ENCODE results near the gene COPG2. TPM values are rescaled to one million over a fixed set of nuclear protein-coding genes. Genes with fewer than 3 reads are reported as not detected.

The COPG2 gene
- total RNA-seq, 1 experiment from 2014 or later = 77.7 TPM

DNA sequence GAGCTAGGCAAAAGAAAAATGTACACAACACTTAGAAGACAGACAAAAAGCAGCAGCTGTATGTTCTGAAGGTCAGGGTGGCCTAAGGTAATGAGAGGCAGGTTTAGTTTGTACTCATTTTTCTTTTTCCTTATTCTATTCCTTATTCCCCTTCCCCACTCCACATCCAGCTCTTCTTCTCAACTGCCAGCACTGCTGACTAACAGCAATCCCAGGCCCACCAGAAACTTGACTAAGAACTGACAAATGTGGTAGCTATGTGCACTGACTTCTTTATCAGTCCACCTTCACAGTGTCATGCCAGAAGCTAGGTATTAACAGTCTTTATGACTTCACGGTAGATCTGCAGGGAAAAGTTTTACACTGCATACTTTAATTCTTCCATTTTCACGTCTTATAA is 6.1 kb downstream of the COPG2 start:
- no peak overlapping the region for H3K9ac ChIP-seq (ENCODE audit: extremely low read depth, insufficient read length, low read length)
- H3K36me3 Mint-ChIP-seq (ENCODE audit: insufficient read depth in 1 of 3, low read depth in 3 of 3) = peaks cover 9 to 58% (median 47%) of the 10 kb centered on the region in 3 experiments; a peak in 5 of 7 replicates
- H4K20me1 ChIP-seq (ENCODE audit: control insufficient read depth, insufficient read depth, insufficient read length) = no peaks in the 10 kb centered on the region
- no peak overlapping the region for H2BK20ac ChIP-seq (ENCODE audit: low read depth, low read length, poor library complexity, severe bottlenecking)
- H4K91ac ChIP-seq (ENCODE audit: insufficient read length, low read depth, low read length) = no peak overlapping the region
- no peak overlapping the region for H3K27ac Mint-ChIP-seq
- WGBS (ENCODE audit: extremely low coverage, insufficient read length, low lambda C conversion rate) = no CpG with 5 or more reads among the region's 2 CpGs
- no peaks in the 10 kb centered on the region for H3K27me3 Mint-ChIP-seq (ENCODE audit: low read depth)
- no peak overlapping the region for H2BK12ac ChIP-seq (ENCODE audit: insufficient read length, low read depth, low read length)
- H3K4me3 Mint-ChIP-seq = no peak overlapping the region
- DNase-seq = no peak
- H3K79me2 ChIP-seq (ENCODE audit: insufficient read depth, low read length) = no peaks in the 10 kb centered on the region
- no peak overlapping the region for H3K18ac ChIP-seq (ENCODE audit: insufficient read length, low read depth, low read length)
- H3K9me3 ChIP-seq (ENCODE audit: control insufficient read depth, low read depth, low read length) = no peaks in the 10 kb centered on the region
- H3K4me1 ChIP-seq (ENCODE audit: insufficient read depth, low read length) = no peaks in the 10 kb centered on the region
- H2AFZ ChIP-seq (ENCODE audit: low read length) = no peak overlapping the region
- H2BK15ac ChIP-seq (ENCODE audit: low read depth, low read length) = no peak overlapping the region
- no peak overlapping the region for H3K4ac ChIP-seq (ENCODE audit: low read depth, low read length)
- no peaks in the 10 kb centered on the region for H3K23me2 ChIP-seq (ENCODE audit: insufficient read length, low read depth, low read length, poor library complexity, severe bottlenecking)
- no peaks in the 10 kb centered on the region for H3K9me3 Mint-ChIP-seq
- peaks cover 4 to 5% of the 10 kb centered on the region in 2 experiments for H3K4me1 Mint-ChIP-seq
- H3T11ph ChIP-seq (ENCODE audit: low read length) = no peak overlapping the region
- no peak overlapping the region for H4K5ac ChIP-seq (ENCODE audit: insufficient read length, low read depth, low read length)
- H3K14ac ChIP-seq (ENCODE audit: insufficient read depth, low read length) = no peak overlapping the region
- no peak overlapping the region for H3K56ac ChIP-seq (ENCODE audit: insufficient read length, low read depth, low read length)
- no peaks in the 10 kb centered on the region for H3K27me3 ChIP-seq (ENCODE audit: insufficient read depth, low read length)
- H4K8ac ChIP-seq (replicated peaks; ENCODE audit: insufficient read length, low read depth, low read length) = no peak overlapping the region
- no peak overlapping the region for H2AK5ac ChIP-seq (ENCODE audit: insufficient read length, low read length)
- no peaks in the 10 kb centered on the region for H3K79me1 ChIP-seq (ENCODE audit: insufficient read depth, low read depth, low read length, poor library complexity, severe bottlenecking)
- H3K4me2 ChIP-seq (ENCODE audit: insufficient read depth, insufficient read length, low read length) = no peak overlapping the region
- H2BK5ac ChIP-seq (ENCODE audit: insufficient read length, low read length) = no peak overlapping the region
- no peak overlapping the region for H3K27ac ChIP-seq (ENCODE audit: insufficient read length, low read depth, low read length)
- no peak for TF ChIP-seq CTCF (conservative IDR thresholded peaks at IDR 0.05)
- no peak overlapping the region for H3K23ac ChIP-seq (ENCODE audit: insufficient read length, low read depth, low read length)
- no peak overlapping the region for H2BK120ac ChIP-seq (ENCODE audit: low read depth, low read length, poor library complexity, severe bottlenecking)
